CD14-positive monocyte (primary cell): ENCODE results near the gene SNPH. TPM values are rescaled to one million over a fixed set of nuclear protein-coding genes. Genes with fewer than 3 reads are reported as not detected.
A peak's percentile ranks its signal among the peaks of the same experiment; 100 is the strongest.

Experiments
- DNase-seq, 3 donors: peaks; one replicate each; pipeline ENCODE4 v3.0.0-alpha.2; 2011 to 2022
- H2AFZ ChIP-seq: 2 replicates; pipeline ENCODE4 v1.6.0; 2012; ENCODE audit warnings: mild to moderate bottlenecking, low read depth, low read length, inconsistent platforms; ENCODE audit not compliant: insufficient read depth, poor library complexity, severe bottlenecking
- H3K27ac ChIP-seq, 2 donors: 1 replicate in 1 of 2; 2 replicates in 1 of 2; pipeline ENCODE4 v1.5.1; 2012 to 2013; ENCODE audit warnings: low read length in 2 of 2, control low read depth in 1 of 2, inconsistent platforms in 1 of 2, low read depth in 1 of 2, mild to moderate bottlenecking in 1 of 2
- H3K27me3 ChIP-seq, 2 donors: one replicate each; pipeline versions ENCODE4 v1.6.0 to v1.6.1; 2011 to 2013; ENCODE audit warnings: low read length in 2 of 2; ENCODE audit not compliant: control insufficient read depth in 2 of 2, insufficient read depth in 2 of 2
- H3K36me3 ChIP-seq, 2 donors: replicated peaks in 1 of 2; 1 replicate in 1 of 2; 2 replicates in 1 of 2; pipeline versions ENCODE4 v1.5.1 to v1.6.1; 2012 to 2013; ENCODE audit warnings: low read length in 2 of 2, control low read depth in 1 of 2, inconsistent platforms in 1 of 2, mild to moderate bottlenecking in 1 of 2; ENCODE audit not compliant: insufficient read depth in 2 of 2, control insufficient read depth in 1 of 2
- H3K4me1 ChIP-seq, 2 donors: 1 replicate in 1 of 2; 2 replicates in 1 of 2; pipeline versions ENCODE4 v1.5.1 to v1.6.1; 2012 to 2013; ENCODE audit warnings: low read length in 2 of 2, control low read depth in 1 of 2, inconsistent platforms in 1 of 2, mild to moderate bottlenecking in 1 of 2, moderate library complexity in 1 of 2; ENCODE audit not compliant: insufficient read depth in 2 of 2, control insufficient read depth in 1 of 2
- H3K4me2 ChIP-seq: replicated peaks from 2 replicates; pipeline ENCODE3; 2012; ENCODE audit warnings: low read length, moderate library complexity, mild to moderate bottlenecking; ENCODE audit not compliant: poor library complexity, severe bottlenecking; ENCODE audit errors: extremely low read depth
- H3K4me3 ChIP-seq, 3 experiments: fragments of 200-600 bp in 1 of 3; sonication (generic) in 1 of 3; replicated peaks in 1 of 3; 1 replicate in 2 of 3; 2 replicates in 1 of 3; pipeline ENCODE4 v1.5.1; 2011 to 2013; ENCODE audit warnings: low read length in 3 of 3, mild to moderate bottlenecking in 3 of 3, control low read depth in 2 of 3, low read depth in 2 of 3, inconsistent platforms in 1 of 3, moderate library complexity in 1 of 3
- H3K79me2 ChIP-seq: 2 replicates; pipeline ENCODE4 v1.6.0; 2012; ENCODE audit warnings: mild to moderate bottlenecking, control low read depth, inconsistent platforms, low read length, moderate library complexity; ENCODE audit not compliant: insufficient read depth
- H3K9ac ChIP-seq: 2 replicates; pipeline ENCODE4 v1.6.0; 2017; ENCODE audit warnings: low read length, mild to moderate bottlenecking; ENCODE audit not compliant: insufficient read depth, poor library complexity, severe bottlenecking
- H3K9me3 ChIP-seq, 2 donors: replicated peaks in 1 of 2; 1 replicate in 1 of 2; 2 replicates in 1 of 2; pipeline versions ENCODE4 v1.5.1 to v1.6.1; 2012 to 2013; ENCODE audit warnings: low read length in 2 of 2, control low read depth in 1 of 2; ENCODE audit not compliant: control insufficient read depth in 1 of 2, insufficient read depth in 1 of 2
- H4K20me1 ChIP-seq: 2 replicates; pipeline ENCODE4 v1.6.0; 2012; ENCODE audit warnings: mild to moderate bottlenecking, low read length, control low read depth, moderate library complexity; ENCODE audit not compliant: insufficient read depth
- H3K27ac Mint-ChIP-seq, 7 donors: one replicate each; pipeline ENCODE4 v1.8.0; 2020; ENCODE audit warnings: mild to moderate bottlenecking in 7 of 7, mixed read lengths in 7 of 7, moderate library complexity in 6 of 7, inconsistent platforms in 2 of 7
- H3K27me3 Mint-ChIP-seq, 3 donors: one replicate each; pipeline ENCODE4 v1.8.0; 2021 to 2022; ENCODE audit warnings: low read depth in 3 of 3, mild to moderate bottlenecking in 3 of 3, mixed read lengths in 3 of 3, moderate library complexity in 3 of 3, inconsistent platforms in 1 of 3
- H3K36me3 Mint-ChIP-seq, 2 donors: one replicate each; pipeline ENCODE4 v1.8.0; 2020; ENCODE audit warnings: mixed read lengths in 2 of 2, inconsistent platforms in 1 of 2, mild to moderate bottlenecking in 1 of 2
- H3K4me1 Mint-ChIP-seq: one replicate; pipeline ENCODE4 v1.8.0; 2020; ENCODE audit warnings: mild to moderate bottlenecking, mixed read lengths
- H3K4me3 Mint-ChIP-seq, 2 donors: one replicate each; pipeline ENCODE4 v1.8.0; 2020; ENCODE audit warnings: mild to moderate bottlenecking in 2 of 2, mixed read lengths in 2 of 2, moderate library complexity in 1 of 2
- H3K9me3 Mint-ChIP-seq, 7 donors: one replicate each; pipeline ENCODE4 v1.8.0; 2020 to 2022; ENCODE audit warnings: mixed read lengths in 7 of 7, mild to moderate bottlenecking in 6 of 7, moderate library complexity in 6 of 7, inconsistent platforms in 2 of 7
- WGBS: methylation state at CpG from one replicate; pipeline ENCODE4 v1.1.5; 2013; ENCODE audit warnings: missing lambda C conversion rate; ENCODE audit not compliant: insufficient coverage; 5-methylcytosine and 5-hydroxymethylcytosine counted together
- intact Hi-C, 2 donors: fragments of 100-400 bp; cut with micrococcal nuclease; formaldehyde crosslinking; loops; one replicate each; pipeline versions ENCODE4 v1.15.0 to v1.15.1; 2023
- polyA plus RNA-seq, 3 donors: library from polyadenylated mRNA; depleted of rRNA in 1 of 3; unstranded in 2 of 3; stranded (reverse) in 1 of 3; fragments of 300-500 nt in 2 of 3; fragments of >200 nt in 1 of 3; fragmentation: Illumina TruSeq in 2 of 3; gene quantifications; 1 replicate in 2 of 3; 2 replicates in 1 of 3; pipeline ENCODE4 v1.2.3, GENCODE V29; 2012 to 2021
- TF ChIP-seq, protein P1 (sequence below): fragments of 200-600 bp; IDR thresholded peaks from one replicate; pipeline ENCODE4 v1.8.0; 2022; ENCODE audit warnings: antibody characterized with exemption, mild to moderate bottlenecking

The SNPH gene
- polyA plus RNA-seq, 3 donors: 0.07 to 0.10 TPM; not detected in 1

DNA sequence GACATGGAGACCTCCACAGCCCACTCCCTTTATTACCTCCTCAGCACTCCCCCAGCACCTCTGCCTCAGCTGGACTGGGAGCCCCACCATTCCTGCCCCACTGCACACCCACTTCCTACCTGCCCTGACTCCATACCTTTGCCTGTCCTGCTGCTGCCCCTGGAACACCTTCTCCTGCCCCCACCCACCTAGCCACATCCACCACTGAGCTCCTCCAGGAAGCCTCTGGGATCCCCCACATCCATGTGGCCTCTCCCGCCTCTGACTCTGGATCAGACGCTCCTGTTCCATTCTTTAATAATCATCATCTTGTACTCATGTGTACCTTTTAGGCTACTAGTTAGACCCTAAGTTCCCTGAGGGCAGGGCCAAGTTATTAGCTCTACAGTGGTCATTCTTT, 65.0 kb downstream of the SNPH start:
- Mint-ChIP-seq H3K36me3 (peaks cover 22 to 28% of the 10 kb centered on the region in 2 donors), H3K27ac (peak overlapping the region in 3 of 7 donors; percentile 40 to 82 (median 50)), H3K4me3 (no peak overlapping the region), H3K9me3 (peaks cover 0 to 2% (median 0%) of the 10 kb centered on the region in 7 donors), H3K4me1 (peaks cover 34% of the 10 kb centered on the region), H3K27me3 (peaks cover 0 to 2% (median 0%) of the 10 kb centered on the region in 3 donors)
- peaks cover 40% of the 10 kb centered on the region for H3K79me2 ChIP-seq
- H4K20me1 ChIP-seq: peaks cover 34% of the 10 kb centered on the region
- H3K4me3 ChIP-seq: no peak overlapping the region
- no peak for DNase-seq
- intact Hi-C loops: loop anchor here in 1 of 2 donors (10.0 kb wide), 1 partner anchor 1134 kb away; no protein-coding TSS in a partner anchor
- H3K27me3 ChIP-seq: no peaks in the 10 kb centered on the region
- no peak overlapping the region for H3K9ac ChIP-seq
- H2AFZ ChIP-seq: no peak overlapping the region
- WGBS: 100% methylated on average over 2 of the region's 2 CpGs
- TF ChIP-seq, protein P1, sequence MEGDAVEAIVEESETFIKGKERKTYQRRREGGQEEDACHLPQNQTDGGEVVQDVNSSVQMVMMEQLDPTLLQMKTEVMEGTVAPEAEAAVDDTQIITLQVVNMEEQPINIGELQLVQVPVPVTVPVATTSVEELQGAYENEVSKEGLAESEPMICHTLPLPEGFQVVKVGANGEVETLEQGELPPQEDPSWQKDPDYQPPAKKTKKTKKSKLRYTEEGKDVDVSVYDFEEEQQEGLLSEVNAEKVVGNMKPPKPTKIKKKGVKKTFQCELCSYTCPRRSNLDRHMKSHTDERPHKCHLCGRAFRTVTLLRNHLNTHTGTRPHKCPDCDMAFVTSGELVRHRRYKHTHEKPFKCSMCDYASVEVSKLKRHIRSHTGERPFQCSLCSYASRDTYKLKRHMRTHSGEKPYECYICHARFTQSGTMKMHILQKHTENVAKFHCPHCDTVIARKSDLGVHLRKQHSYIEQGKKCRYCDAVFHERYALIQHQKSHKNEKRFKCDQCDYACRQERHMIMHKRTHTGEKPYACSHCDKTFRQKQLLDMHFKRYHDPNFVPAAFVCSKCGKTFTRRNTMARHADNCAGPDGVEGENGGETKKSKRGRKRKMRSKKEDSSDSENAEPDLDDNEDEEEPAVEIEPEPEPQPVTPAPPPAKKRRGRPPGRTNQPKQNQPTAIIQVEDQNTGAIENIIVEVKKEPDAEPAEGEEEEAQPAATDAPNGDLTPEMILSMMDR: no peak
- peaks cover 11 to 23% of the 10 kb centered on the region in 2 donors for H3K4me1 ChIP-seq
- H3K4me2 ChIP-seq: no peak overlapping the region
- no peaks in the 10 kb centered on the region for H3K9me3 ChIP-seq
- no peak overlapping the region for H3K27ac ChIP-seq
- H3K36me3 ChIP-seq: no peaks in the 10 kb centered on the region

DNA sequence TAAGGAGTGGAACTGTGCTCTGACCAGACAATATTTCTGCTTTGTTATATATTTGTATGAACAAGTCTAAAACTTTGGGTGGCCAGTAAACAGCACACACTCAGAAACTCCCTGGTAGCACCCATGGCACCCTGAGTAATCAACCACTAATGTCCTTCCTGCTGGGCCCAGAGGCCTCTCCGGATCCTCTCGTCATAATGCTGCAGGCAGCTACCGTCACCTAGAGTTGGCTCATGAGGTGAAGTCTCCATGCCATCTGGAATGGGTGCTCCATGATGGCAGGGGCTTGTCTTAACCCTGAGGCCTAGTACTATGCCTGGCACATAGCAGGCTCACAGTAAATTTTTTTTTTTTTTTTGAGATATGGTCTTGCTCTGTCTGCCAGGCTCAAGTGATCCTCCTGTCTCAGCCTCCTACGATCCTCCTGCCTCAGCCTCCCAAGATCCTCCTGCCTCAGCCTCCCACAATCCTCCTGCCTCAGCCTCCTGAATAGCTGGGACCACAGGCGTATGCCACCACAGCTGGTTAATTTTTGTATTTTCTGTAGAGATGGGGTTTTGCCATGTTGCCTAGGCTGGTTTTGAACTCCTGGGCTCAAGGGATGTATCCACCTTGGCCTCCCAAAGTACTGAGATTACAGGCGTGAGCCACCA, 65.8 kb downstream of the SNPH start:
- H3K9me3 Mint-ChIP-seq: peaks cover 0 to 2% (median 0%) of the 10 kb centered on the region in 7 donors
- peaks cover 40% of the 10 kb centered on the region for H4K20me1 ChIP-seq

More for the DNA sequence above, 65.8 kb downstream of the SNPH start:
- Mint-ChIP-seq H3K4me3 (no peak overlapping the region), H3K27ac (peak overlapping the region in 3 of 7 donors; percentile 56 to 63 (median 62)), H3K27me3 (peaks cover 0 to 7% (median 4%) of the 10 kb centered on the region in 3 donors), H3K36me3 (peaks cover 22 to 28% of the 10 kb centered on the region in 2 donors), H3K4me1 (peaks cover 41% of the 10 kb centered on the region)
- Histone ChIP-seq H3K4me2 (no peak overlapping the region), H2AFZ (no peak overlapping the region), H3K36me3 (no peaks in the 10 kb centered on the region), H3K4me1 (peaks cover 11 to 19% of the 10 kb centered on the region in 2 donors), H3K79me2 (peaks cover 32% of the 10 kb centered on the region), H3K9me3 (no peaks in the 10 kb centered on the region), H3K27me3 (no peaks in the 10 kb centered on the region), H3K27ac (no peak overlapping the region), H3K9ac (no peak overlapping the region), H3K4me3 (no peak overlapping the region)
- intact Hi-C loops: loop anchor here in 1 of 2 donors (10.0 kb wide), 1 partner anchor 1133 kb away; no protein-coding TSS in a partner anchor
- TF ChIP-seq, protein P1: no peak
- WGBS: 95% methylated on average over 3 of the region's 6 CpGs
- no peak for DNase-seq
